SU-DHL-6 (cell line): ENCODE results near the gene ATPAF1.

Experiments
- H2AFZ ChIP-seq: fragments of 200-600 bp; sonication (generic); 2 replicates; pipeline ENCODE4 v1.6.1; 2014; ENCODE audit warnings: low read depth, mild to moderate bottlenecking, moderate library complexity, mixed read lengths, antibody characterized with exemption, low read length; ENCODE audit not compliant: severe bottlenecking
- H3F3A ChIP-seq: fragments of 200-600 bp; shearing (Covaris generic); 2 replicates; pipeline ENCODE4 v1.6.0; 2016; ENCODE audit warnings: antibody characterized with exemption, mild to moderate bottlenecking; ENCODE audit not compliant: insufficient read depth
- H3K27ac ChIP-seq: fragments of 200-600 bp; sonication (generic); 2 replicates; pipeline ENCODE4 v1.5.1; 2016; ENCODE audit warnings: low read depth, mild to moderate bottlenecking, low read length, moderate library complexity, mixed read lengths
- H3K27me3 ChIP-seq: fragments of 200-600 bp; sonication (generic), shearing (Covaris generic); 2 replicates; pipeline ENCODE4 v1.6.0; 2014; ENCODE audit warnings: mild to moderate bottlenecking, low read length
- H3K36me3 ChIP-seq: fragments of 200-600 bp; sonication (generic); 2 replicates; pipeline ENCODE4 v1.6.1; 2014; ENCODE audit warnings: mild to moderate bottlenecking, low read length, mixed read lengths
- H3K4me2 ChIP-seq: fragments of 300-600, 200-600 bp; shearing (Covaris generic), sonication (generic); 2 replicates; pipeline ENCODE4 v1.6.0; 2014; ENCODE audit warnings: low read length, low read depth, mild to moderate bottlenecking; ENCODE audit not compliant: poor library complexity, severe bottlenecking
- H3K4me3 ChIP-seq: fragments of 200-600 bp; sonication (generic); 2 replicates; pipeline ENCODE4 v1.5.1; 2014; ENCODE audit warnings: antibody characterized with exemption, low read length, mild to moderate bottlenecking, mixed read lengths; ENCODE audit not compliant: insufficient read depth, poor library complexity, severe bottlenecking
- H3K79me2 ChIP-seq: fragments of 200-600 bp; sonication (generic); 2 replicates; pipeline ENCODE4 v1.6.1; 2014; ENCODE audit warnings: mild to moderate bottlenecking, low read length, moderate library complexity; ENCODE audit not compliant: insufficient read depth
- H3K9ac ChIP-seq: fragments of 200-600 bp; sonication (generic); 2 replicates; pipeline ENCODE4 v1.7.0; 2014; ENCODE audit warnings: mild to moderate bottlenecking, low read length
- H3K9me2 ChIP-seq: fragments of 200-600 bp; sonication (generic); replicated peaks from 2 replicates; pipeline ENCODE4 v1.6.1; 2014; ENCODE audit warnings: low read length; ENCODE audit not compliant: insufficient read depth
- H3K9me3 ChIP-seq: fragments of 200-600 bp; sonication (generic); 2 replicates; pipeline ENCODE4 v1.6.1; 2014; ENCODE audit warnings: low read length, mixed read lengths; ENCODE audit not compliant: insufficient read depth
- H4K20me1 ChIP-seq: fragments of 200-600 bp; sonication (generic); 2 replicates; pipeline ENCODE4 v1.6.1; 2014; ENCODE audit warnings: low read depth, mild to moderate bottlenecking, antibody characterized with exemption, low read length, moderate library complexity, mixed read lengths
- EZH2phosphoT487 ChIP-seq: fragments of 200-600 bp; sonication (generic), shearing (Covaris generic); conservative IDR thresholded peaks from 2 replicates; pipeline ENCODE4 v1.6.1; 2018; ENCODE audit warnings: mild to moderate bottlenecking, antibody characterized with exemption, low read length, moderate library complexity, mixed read lengths
- TF ChIP-seq, protein P1 (sequence below): fragments of 200-600 bp; sonication (generic); IDR thresholded peaks from one replicate; pipeline ENCODE4 v1.5.1; 2017; ENCODE audit warnings: antibody characterized with exemption, mild to moderate bottlenecking, low read length, moderate library complexity; ENCODE audit not compliant: insufficient read depth, poor library complexity, severe bottlenecking

The ATPAF1 gene

DNA sequence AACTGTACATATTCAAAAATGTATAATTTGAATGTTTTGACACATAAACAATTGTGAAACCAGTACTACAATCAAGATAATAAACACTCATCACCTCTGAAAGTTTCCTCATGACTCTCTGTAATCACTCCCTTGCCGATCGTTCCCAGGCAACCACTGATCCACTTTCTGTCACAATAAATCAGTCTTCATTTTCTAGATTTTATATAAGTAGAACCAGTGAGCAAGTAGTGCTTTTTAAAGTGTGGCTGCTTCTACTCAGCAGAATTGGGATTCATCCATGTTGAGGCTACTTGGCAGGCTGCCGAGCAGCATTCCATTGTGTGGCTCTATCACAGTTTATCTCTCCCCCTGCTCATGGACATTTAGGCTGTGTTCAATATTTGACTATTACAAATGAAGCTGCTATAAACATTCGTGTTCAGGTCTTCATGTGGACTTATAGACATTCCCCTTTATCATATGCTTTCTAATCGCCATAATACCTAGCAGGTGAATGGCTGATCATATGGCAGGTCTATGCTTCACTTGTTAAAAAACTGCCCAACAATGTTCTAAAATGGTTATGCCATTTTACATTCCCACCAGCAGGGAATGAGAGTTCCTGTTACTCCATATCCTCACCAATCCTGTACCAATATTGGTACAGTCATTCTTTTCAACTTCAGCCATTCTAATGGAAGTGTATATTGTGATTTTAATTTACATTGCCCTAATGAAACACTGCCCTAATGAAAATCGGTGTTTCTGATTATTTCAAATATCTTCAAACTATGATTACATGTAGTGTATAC lies 24.0 kb upstream of the ATPAF1 start:
- no peak overlapping the region for H3K4me3 ChIP-seq
- no peak overlapping the region for H3K27ac ChIP-seq
- no peak overlapping the region for H3K4me2 ChIP-seq

GRCh38 chr1:46690931-46691421 lies 22.8 kb upstream of the ATPAF1 start:
- H3K27ac ChIP-seq, result no peak overlapping the region
- no peaks in the 10 kb centered on the region for H3K9me2 ChIP-seq
- no peak overlapping the region for H2AFZ ChIP-seq
- 0 out of 2 replicates have a peak, but pooled peaks cover 4% of the 10 kb centered on the region for H3K79me2 ChIP-seq
- H3K4me2 ChIP-seq, result no peak overlapping the region
- no peak overlapping the region for H3K4me3 ChIP-seq
- peaks cover 31% of the 10 kb centered on the region for H3K36me3 ChIP-seq
- no peaks in the 10 kb centered on the region for H3F3A ChIP-seq
- no peaks in the 10 kb centered on the region for H3K9me3 ChIP-seq
- no peaks in the 10 kb centered on the region for H3K27me3 ChIP-seq
- H3K9ac ChIP-seq, result no peak overlapping the region
- TF ChIP-seq, protein P1, sequence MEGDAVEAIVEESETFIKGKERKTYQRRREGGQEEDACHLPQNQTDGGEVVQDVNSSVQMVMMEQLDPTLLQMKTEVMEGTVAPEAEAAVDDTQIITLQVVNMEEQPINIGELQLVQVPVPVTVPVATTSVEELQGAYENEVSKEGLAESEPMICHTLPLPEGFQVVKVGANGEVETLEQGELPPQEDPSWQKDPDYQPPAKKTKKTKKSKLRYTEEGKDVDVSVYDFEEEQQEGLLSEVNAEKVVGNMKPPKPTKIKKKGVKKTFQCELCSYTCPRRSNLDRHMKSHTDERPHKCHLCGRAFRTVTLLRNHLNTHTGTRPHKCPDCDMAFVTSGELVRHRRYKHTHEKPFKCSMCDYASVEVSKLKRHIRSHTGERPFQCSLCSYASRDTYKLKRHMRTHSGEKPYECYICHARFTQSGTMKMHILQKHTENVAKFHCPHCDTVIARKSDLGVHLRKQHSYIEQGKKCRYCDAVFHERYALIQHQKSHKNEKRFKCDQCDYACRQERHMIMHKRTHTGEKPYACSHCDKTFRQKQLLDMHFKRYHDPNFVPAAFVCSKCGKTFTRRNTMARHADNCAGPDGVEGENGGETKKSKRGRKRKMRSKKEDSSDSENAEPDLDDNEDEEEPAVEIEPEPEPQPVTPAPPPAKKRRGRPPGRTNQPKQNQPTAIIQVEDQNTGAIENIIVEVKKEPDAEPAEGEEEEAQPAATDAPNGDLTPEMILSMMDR, result no peak
- no peak for TF ChIP-seq EZH2phosphoT487
- H4K20me1 ChIP-seq, result no peaks in the 10 kb centered on the region

More for the DNA sequence above, 24.0 kb upstream of the ATPAF1 start:
- Histone ChIP-seq H3K79me2 (peaks cover 4% of the 10 kb centered on the region; the same call in 1 of the 2 replicates), H3K9me2 (no peaks in the 10 kb centered on the region), H3K36me3 (peaks cover 31% of the 10 kb centered on the region), H3K27me3 (no peaks in the 10 kb centered on the region), H3K9ac (no peak overlapping the region), H3K9me3 (no peaks in the 10 kb centered on the region), H4K20me1 (no peaks in the 10 kb centered on the region), H2AFZ (no peak overlapping the region), H3F3A (no peaks in the 10 kb centered on the region)
- no peak for TF ChIP-seq EZH2phosphoT487
- TF ChIP-seq, protein P1, result no peak

DNA sequence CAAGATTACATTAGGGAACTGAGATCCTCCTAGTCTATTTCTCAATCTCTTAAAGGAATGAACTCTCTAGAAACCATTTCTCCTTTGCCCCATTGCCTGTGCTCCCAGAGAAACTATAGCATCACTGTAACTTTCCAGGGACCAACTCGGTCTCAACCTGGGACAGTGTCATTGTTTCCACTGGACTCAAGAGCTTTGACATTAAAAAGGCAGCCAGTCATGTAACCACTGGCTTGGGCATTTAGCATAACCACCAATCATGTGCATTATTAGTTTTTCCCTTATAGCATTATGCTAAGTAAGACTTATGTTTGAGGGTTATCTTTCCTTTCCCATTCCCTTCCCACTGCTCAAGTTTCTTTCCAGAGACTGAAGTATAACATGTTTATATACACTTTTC lies 21.7 kb upstream of the ATPAF1 start:
- no peaks in the 10 kb centered on the region for H3K27me3 ChIP-seq
- TF ChIP-seq EZH2phosphoT487, result no peak
- TF ChIP-seq, protein P1, result no peak
- no peaks in the 10 kb centered on the region for H3K9me3 ChIP-seq
- no peaks in the 10 kb centered on the region for H4K20me1 ChIP-seq
- no peaks in the 10 kb centered on the region for H3K9me2 ChIP-seq
- H3F3A ChIP-seq, result no peaks in the 10 kb centered on the region
- H3K4me3 ChIP-seq, result no peak overlapping the region
- no peak overlapping the region for H3K27ac ChIP-seq
- no peak overlapping the region for H3K9ac ChIP-seq
- 0 out of 2 replicates have a peak, but pooled peaks cover 4% of the 10 kb centered on the region for H3K79me2 ChIP-seq
- H3K4me2 ChIP-seq, result no peak overlapping the region
- no peak overlapping the region for H2AFZ ChIP-seq
- H3K36me3 ChIP-seq, result peaks cover 27% of the 10 kb centered on the region; the same call in 1 of the 2 replicates
